HG03469 (cell line): ENCODE data around the gene GLUL.
A peak's percentile ranks its signal among the peaks of the same experiment; 100 is the strongest.
"Not testable (repeated sequence)": the region's sequence is repeated elsewhere in the genome, so short reads cannot be mapped to it uniquely, and the experiment has no call there.

Experiments used
- ATAC-seq: cut with Tn5 transposase; IDR thresholded peaks from one replicate; pipeline ENCODE4 v1.9.1; 2021; ENCODE audit warnings: mild to moderate bottlenecking, moderate library complexity, moderate number of reproducible peaks; ENCODE audit not compliant: unreplicated experiment

Gene GLUL

DNA sequence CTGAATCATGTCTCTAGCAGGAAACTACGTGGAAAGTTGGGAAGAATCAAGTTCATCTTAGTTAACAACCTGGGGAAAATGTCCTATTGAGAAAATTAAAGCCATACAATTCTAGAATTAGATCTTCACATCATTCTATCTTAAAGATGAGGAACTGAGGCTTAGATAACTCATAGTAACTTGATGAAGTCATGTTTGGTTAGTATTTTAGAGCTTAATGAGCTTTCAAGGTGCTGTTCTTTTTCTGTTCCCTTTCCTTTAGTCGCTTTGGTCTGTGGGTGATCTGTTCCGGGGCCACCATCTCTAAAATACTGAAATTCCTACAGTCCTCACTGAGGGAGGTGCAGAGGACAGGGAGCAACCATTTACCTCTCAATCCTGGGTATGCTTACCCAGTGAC, 4.3 kb upstream of the GLUL start:
- no peak for ATAC-seq

DNA sequence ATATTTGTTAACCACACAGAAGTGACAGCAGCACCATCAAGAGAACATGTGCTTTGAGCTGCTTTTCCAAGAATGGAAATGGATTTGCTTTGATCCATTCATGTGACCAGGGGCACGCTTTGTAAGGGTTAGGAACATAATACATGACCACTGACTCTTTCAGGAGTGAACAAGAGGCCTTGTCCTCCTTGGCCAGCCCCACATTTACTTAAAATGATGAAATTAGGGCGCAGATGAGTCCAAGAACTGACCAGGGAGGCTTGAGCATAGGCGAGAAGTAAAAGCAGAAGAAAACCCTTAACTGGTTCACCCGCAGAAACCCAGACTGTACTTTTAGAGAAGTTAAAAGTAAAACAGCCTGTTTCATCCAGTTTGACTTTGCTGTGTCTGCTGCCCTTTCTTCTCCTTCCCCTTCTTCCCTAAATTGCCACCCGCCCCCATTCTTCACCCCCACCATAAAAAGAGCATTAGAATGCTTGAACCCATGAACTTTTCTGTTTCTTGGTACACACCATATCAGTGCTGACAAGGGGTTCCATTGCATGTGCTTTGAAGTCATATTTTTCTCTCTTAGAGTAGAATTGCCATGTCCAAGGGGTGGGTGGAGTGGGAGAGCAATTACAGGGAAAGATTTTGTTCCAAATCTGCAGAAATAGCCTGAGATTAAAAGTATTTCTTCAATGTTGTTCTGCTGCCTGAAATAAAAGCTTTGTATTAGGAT, 2.6 kb upstream of the GLUL start:
- ATAC-seq: no peak

DNA sequence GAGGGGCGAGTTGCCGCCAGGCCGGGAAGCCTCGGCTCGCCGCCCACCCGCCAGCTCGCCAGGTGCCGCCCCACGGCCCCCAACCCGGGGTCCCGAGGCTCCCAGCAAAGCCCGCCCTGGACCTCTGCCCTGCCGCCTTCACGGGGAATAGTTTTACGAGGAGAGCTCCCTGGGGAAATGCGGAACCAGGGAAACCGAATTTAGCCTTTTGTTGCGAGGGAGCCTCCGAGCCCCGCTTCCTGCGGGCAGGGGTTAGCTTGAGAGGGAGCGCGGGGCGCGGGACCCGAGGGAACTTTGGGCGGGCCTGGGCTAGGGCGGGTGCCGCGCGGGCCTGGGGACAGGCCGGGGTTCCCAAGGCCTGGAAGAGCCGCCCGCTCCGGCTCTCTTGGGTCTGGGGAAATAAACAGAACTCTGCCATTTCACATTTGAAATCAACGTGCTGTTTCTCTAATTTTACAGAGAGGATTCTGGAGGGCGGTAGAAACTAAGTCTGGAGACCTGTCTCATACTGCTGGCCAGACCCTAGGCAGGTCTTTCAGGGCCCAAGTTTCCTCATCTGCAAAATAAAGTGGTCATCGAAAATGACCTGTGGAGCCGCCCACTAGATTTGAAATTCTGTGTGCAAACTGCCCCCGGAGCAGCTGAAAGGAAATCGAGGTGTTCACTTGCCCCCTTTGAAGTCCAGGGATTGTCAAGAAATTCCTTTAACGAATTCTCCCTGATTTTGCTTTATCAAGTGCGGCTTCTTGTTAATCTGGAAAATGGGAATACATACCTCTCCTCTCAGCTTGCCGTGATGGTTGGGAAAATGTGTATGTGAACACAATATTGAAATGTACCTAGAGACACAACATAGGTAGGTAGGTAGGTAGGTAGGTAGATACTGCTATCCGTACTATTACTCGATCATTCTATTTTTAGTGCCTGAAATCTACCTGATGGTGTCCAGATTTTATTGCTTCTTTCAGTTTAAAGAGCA, 749 bp upstream of the GLUL start:
- peak; percentile 4 for ATAC-seq

DNA sequence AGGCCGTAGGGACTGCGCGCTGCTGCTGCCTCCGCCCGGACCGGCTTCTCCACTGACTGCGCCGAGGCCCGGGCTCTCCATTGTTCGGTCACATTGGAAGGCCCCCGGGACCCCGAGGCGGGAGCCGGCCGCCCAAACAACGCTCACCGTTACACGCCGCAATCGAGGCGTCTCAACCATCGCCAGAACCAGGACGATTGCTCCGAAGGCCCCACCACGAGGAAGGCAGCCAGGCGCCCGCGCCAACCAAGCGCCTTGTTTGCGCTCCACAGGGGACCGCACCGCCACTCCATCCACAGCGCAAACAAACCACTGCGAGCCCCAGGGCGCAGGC, 595 bp downstream of the GLUL start:
- ATAC-seq: no peak

DNA sequence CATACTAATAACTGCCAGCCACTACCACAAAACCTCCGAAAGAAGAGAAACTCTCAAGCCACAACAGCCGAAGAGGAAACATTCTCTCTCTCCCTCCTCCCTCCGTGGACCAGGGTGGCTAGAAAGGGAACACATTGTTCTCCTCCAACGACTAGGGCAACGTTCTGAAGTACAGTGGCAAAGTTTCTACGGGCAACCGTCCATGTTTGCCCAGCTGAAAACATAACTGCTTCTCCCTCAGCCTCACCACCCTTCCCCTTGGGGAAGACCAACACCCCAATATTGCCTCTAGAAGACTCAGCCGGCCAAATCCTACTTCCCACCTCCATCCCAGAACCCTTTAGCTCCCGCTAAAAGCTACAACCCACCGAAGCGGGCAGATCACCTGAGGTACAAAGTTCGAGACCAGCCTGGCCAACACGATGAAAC, 2.0 kb downstream of the GLUL start:
- no peak for ATAC-seq

DNA sequence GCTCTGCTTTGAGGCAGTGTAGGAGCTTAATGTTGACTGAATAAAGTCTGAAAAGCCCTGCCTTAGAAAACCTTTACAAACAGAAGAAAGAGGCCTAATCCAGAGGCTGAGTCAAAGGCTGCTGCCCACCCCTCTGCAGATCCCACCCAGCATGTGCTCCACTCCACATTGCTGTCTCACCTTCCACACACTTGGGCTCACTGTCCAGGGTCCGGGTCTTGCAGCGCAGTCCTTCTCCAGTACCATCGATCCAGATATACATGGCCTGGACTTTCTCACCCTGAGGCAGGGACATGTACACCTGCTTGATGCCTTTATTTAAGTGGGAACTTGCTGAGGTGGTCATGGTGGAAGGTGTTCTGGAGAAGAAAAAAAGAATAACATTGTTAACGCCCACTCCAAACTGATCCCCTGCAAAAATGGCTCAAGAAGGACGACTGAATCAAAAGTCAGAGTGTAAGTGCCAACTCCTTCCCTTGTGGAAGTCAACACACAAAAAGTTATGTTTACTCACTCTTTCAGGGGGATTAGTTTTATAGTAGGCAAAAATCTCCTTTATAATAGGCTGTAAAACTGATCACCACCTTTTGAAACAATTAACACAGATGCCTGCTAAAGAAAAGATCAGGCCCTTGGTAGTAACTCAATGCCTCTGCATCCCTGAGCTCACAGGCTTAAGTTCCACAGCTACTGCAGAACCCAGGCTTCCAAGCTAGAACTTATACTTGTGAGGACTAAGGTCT, 3.0 kb downstream of the GLUL start:
- ATAC-seq: no peak

DNA sequence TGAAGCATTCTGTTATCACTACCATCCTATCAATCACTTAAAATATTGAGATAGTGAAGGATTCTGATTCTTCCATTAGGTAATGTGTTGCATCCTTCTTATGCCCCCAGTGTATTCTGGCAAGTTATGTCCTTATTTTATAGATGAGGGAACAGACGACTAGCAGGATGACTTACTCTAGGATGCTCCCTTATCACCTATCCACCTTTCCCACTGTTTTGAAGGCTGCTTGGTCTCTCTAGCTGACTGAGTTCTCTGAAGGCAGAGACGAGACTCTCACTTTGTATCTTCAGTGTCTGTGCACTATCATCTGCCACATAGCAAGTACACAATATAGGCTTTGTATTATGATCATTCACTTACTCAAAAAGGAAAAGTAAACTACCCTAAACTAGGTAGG, 4.0 kb downstream of the GLUL start:
- no peak for ATAC-seq

DNA sequence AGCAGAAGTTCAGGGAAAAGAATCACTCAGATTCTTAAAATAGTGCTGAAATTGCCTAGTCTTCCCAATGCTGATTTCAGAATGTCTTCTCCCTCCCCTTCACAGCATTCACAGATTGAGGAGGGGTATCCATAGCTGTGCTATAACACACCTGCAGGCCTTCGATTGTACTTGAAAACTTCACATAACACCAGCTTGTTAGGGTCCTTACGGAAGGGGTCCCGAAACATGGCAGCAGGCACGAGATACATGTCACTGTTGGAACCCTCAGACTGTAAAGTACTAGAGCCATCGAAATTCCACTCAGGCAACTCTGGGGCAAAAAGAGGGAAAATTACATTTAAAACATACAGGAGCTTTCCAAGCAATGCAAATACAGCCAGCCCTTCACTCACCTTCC, 4.6 kb downstream of the GLUL start:
- ATAC-seq: no peak

DNA sequence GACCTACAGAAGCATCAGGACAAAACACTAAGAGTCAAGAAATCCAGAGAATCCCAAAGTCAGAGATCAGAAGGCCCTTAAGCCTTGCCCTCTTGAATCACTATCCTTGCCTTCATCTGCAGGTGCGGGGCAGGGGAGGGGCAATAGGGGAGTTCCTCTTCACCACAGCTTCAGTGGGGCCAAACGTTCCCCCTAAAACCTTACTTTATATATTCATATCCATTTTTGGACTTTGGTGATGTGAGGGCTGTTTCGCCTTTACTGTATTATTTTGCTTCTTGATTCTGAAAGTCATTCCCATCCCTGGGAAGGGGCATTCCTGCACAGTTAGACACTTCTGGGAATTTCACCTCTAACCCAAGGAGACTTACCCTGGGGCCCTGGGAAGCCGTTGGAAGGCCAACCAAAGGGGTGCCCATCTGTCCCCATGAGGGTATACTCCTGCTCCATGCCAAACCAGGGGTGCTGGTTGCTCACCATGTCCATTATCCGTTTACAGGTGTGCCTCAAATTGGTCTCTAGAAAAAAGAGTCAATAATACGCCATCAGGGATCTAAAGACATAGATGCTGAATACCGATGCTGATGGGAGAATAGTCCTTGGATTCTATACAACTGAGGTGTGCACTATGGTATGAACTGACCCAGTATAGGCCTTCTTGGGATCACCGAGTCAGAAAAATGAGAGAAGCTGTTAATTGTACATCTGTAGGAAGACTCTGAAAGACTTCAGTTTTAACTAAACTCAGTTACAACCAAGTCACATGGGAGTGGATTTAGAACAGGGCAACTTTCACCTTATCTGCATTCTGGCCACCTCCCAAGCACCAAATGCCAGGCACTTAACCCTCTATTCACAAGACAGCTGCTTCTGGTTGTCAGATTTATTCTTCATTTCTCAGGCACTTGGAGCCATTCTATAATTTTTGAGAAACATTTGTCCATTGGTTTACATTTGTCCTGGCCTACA, 5.4 kb downstream of the GLUL start:
- ATAC-seq: no peak

DNA sequence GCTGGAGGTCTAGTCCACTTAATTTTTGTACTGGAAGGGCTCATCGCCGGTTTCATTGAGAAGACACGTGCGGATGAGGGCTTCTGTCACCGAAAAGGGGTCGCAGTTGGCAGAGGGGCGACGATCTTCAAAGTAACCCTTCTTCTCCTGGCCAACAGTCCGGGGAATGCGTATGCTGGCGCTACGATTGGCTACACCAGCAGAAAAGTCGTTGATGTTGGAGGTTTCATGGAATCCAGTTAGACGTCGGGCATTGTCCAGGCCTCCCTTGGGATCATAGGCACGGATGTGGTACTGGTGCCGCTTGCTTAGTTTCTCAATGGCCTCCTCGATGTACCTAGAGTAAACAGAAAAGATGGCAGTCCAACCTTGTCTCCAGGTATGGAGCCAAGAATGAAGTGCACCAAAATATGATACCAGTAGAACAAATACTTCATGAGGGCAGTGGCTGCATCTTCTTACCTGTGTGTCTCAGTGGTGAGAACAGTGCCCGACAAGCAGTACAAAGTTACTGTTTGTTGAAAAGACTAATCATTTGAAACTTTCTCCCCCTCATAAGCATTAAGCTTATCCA, 7.1 kb downstream of the GLUL start:
- no peak for ATAC-seq

DNA sequence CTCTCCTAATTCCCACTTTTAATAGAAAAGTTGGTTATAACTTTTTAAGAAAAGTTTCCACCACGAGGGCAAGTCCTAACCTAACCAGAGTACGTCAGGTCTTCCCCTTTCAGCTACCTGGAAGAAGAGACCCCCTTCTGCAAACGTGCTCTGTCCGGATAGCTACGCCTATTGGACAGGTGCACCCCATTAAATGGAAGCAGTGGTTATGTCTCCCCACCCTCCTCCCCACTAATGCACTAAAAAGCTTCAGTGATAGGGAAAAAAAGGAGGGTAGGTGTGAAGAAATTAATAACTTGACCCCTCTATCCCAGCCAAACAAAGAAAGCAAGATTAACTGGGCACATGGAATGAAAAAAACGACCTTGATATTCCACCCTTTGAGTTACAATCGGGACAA, 7.7 kb downstream of the GLUL start:
- no peak for ATAC-seq

DNA sequence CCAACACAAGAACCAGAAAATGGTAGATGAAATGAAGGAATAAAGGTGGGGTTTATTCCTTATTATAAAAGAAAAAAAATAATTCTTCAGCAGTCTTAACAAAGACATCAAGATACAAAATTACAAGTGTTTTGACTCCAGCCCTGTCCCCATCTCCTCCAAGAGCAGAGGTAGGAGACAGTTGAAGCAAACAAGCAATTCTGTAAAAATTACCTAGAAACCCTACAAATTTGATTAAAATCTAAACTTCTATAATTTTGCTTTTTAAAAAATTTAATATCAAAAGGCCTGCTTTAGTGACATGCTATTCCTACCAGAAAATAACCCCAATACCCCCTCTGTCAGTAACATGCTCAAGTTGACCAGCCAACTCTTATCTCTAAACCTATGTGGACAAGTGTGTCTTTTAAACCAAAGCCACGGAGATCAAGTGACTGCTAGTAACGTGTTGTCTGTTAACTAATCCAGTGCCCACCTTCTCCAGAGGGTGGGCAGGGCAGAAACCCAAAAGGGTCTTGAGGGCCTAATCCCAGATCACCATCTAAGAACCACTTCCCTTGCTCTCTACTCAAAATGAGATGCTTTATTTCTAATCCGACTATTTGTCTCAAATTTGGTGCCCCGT, 8.4 kb downstream of the GLUL start:
- no peak for ATAC-seq

DNA sequence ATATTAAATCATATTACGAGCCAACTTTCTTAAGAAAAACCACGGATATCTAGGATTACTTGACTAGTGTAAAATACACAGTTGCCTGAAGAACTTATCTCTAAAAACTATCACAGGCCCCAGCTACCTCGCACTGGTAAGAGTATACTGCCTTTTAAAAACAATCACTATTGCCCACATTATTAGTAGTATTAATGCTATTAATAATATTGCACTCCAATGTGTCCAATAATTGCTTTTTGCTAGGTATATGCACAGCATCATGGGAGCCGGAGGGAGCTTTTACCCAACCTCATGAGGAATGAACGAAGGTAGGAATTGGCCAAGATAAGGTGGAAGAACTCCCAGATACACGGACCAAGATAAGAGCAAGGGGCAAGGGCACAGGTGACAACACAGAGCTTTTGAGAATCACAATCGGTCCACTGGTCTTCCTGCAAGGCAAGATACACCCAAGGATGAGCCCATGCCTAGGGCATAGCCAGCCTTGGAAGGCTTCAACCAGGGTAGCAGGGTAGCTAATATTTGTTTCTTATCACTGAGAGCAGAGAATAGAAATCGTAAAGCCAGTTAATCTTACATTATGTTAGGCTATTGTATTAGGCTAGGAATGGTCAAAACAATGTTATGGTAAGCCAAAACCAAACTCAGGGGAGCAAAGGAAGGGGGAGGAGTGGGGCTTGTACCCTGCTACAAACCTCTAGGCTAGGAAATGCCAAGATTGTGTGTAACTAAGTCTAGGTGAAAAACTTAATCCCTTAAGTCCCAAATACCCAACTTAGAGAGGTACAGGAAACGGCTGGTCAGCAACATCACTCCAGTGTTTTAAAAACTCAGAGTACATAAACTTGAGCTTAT, 9.4 kb downstream of the GLUL start:
- ATAC-seq: no peak

DNA sequence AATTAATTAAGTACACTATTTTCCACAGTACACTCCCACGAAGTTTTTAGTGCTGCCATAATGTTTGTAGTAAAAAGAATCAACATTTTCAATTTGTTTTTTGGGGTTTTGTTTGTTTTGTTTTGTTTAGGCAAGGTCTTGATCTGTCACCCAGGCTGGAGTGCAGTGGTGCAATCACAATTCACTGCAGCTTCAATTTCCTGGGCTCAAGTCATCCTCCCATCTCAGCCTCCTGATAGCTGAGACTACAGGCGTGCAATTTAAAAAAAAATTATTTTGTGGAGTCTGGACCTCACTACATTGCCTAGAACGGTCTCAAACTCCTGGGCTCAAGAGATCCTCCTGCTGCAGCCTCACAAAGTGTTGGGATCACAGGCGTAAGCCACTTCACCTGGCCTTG, 11.4 kb downstream of the GLUL start:
- no peak for ATAC-seq

DNA sequence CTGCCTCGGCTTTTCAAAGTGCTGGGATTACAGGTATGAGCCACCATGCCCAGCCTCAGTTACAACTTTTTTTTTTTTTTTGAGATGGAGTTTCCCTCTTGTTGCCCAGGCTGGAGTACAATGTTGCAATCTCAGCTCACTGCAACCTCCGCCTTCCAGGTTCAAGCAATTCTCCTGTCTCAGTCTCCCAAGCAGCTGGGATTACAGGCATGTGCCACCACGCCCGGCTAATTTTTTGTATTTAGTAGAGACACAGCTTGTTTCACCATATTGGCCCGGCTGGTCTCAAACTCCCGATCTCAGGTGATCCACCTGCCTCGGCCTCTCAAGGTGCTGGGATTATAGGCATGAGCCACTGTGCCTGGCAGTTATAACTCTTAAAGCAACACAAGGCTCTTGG, 11.8 kb downstream of the GLUL start:
- not testable (repeated sequence) for ATAC-seq

DNA sequence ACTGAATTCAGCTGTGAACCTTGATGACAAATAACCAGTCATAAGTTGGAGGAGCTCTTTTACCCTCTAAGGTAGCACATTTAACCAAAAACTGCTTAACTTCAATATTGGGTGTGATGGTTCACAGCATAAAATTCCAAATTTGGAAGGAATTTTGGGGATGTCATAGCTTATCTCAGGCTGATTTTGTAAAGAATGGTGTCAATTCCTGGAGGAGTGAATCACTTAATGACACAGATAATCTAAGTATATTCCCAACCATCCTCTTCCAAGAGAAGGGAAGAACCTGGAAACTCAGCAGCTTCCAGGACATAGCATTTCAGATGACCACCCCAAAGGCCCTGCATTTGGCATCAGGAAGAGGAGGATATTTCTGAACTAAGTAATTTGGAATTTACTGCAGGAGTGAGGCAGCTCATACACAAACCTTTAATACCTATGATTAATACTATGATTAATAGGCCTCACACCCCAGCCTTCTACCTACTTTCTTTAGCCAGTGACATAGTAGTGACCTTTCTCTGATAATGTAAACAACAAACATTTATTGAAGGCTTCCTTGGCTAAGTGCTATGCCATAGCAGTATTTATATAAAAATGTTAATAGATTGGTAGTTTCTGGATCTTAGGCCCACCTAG, 14.5 kb downstream of the GLUL start:
- no peak for ATAC-seq

DNA sequence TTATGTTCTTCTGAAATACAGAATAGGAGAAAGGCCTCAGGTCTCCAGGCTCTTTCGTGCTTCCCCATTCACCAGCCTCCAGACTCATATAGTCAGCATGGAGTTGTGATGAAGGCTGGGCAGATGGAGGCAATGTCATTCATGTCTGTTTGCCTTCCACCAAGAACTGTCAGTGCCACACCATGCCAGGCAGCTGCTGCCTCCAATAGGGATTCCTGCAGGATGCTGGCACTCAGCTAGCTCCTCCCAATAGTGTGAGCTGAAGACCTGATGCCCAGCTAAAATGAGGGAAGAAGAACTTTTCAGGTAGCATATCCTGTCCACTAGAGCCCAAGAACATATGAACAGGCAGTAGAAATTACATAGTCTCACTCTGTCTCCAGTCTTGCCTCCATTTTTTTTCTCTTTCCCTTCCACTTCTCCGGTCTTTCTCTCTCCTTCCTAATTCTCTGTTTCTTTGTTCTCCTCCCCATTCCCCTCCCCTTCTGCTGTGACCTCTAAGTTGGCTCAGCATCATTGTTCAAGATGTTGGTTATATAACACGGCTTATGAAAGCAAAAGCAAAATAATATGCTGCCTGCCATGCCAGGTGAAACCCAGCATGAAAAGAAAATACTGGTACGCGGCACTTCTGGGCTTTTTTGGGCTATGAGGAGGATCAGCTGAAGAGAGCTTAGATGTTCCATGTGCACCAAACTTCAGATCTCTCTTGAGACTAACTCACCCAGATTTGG, 17.3 kb downstream of the GLUL start:
- ATAC-seq: no peak

DNA sequence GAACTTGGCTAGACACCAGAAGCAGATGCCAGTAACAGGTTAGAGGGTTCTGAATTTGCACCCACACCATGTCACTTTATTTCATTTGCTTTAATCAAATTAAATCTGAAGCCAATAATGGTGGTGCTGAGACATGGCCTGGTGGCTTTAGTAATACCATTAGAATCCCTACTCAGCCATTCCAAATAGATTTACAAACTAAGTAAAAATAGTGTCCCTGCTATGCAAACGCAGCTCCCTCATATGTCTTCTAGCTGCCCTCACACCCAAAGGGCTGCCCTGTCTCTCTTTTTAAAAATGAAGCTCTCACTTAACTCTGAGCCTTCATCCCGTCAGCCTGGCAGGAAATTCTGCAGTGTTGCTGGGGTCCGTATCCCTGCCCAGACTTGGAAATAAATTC, 21.1 kb downstream of the GLUL start:
- no peak for ATAC-seq
